NCI-H774 (cell line): ENCODE results near the gene BNC2.
A peak's percentile ranks its signal among the peaks of the same experiment; 100 is the strongest.

Experiments
- DNase-seq: peaks from one replicate; lab custom pipeline; 2025; lab: John Stamatoyannopoulos, UW

BNC2 gene

GRCh38 chr9:16817514-16817913 is 53.0 kb downstream of the BNC2 start:
- DNase-seq = no peak

GRCh38 chr9:16817002-16817401 is 53.5 kb downstream of the BNC2 start:
- DNase-seq = no peak

GRCh38 chr9:16816011-16816410 is 54.5 kb downstream of the BNC2 start:
- no peak for DNase-seq

GRCh38 chr9:16815079-16815478 is 55.4 kb downstream of the BNC2 start:
- no peak for DNase-seq

GRCh38 chr9:16813838-16814237 is 56.6 kb downstream of the BNC2 start:
- DNase-seq = no peak

GRCh38 chr9:16811987-16812685 is 58.3 kb downstream of the BNC2 start:
- DNase-seq = no peak

- DNase-seq = no peak
Observed at GRCh38 chr9:16809912-16810610, 60.4 kb downstream of the BNC2 start.

GRCh38 chr9:16806674-16807073 is 63.8 kb downstream of the BNC2 start:
- DNase-seq = no peak

GRCh38 chr9:16803648-16804047 is 66.8 kb downstream of the BNC2 start:
- no peak for DNase-seq

- no peak for DNase-seq
Observed at GRCh38 chr9:16801871-16802466, 68.5 kb downstream of the BNC2 start.

GRCh38 chr9:16796304-16796825 is 74.1 kb downstream of the BNC2 start:
- DNase-seq = no peak

- DNase-seq = no peak
Observed at GRCh38 chr9:16794871-16795639, 75.4 kb downstream of the BNC2 start.

GRCh38 chr9:16794103-16794502 is 76.4 kb downstream of the BNC2 start:
- DNase-seq = no peak

- DNase-seq = no peak
Observed at GRCh38 chr9:16787724-16788123, 82.7 kb downstream of the BNC2 start.

GRCh38 chr9:16784002-16784401 is 86.5 kb downstream of the BNC2 start:
- peak; percentile 59 for DNase-seq

- DNase-seq = no peak
Observed at GRCh38 chr9:16782490-16782889, 88.0 kb downstream of the BNC2 start.

GRCh38 chr9:16775330-16775729 is 95.1 kb downstream of the BNC2 start:
- DNase-seq = no peak

- DNase-seq = no peak
Observed at GRCh38 chr9:16773617-16774016, 96.9 kb downstream of the BNC2 start.

GRCh38 chr9:16773116-16773515 is 97.4 kb downstream of the BNC2 start:
- DNase-seq = no peak

- DNase-seq = no peak
Observed at GRCh38 chr9:16771356-16771755, 99.1 kb downstream of the BNC2 start.

GRCh38 chr9:16769291-16769690 is 101.2 kb downstream of the BNC2 start:
- no peak for DNase-seq

- no peak for DNase-seq
Observed at GRCh38 chr9:16768816-16769215, 101.7 kb downstream of the BNC2 start.
